ENCODE measurements around the gene GPR82.

GPR82 gene

DNA sequence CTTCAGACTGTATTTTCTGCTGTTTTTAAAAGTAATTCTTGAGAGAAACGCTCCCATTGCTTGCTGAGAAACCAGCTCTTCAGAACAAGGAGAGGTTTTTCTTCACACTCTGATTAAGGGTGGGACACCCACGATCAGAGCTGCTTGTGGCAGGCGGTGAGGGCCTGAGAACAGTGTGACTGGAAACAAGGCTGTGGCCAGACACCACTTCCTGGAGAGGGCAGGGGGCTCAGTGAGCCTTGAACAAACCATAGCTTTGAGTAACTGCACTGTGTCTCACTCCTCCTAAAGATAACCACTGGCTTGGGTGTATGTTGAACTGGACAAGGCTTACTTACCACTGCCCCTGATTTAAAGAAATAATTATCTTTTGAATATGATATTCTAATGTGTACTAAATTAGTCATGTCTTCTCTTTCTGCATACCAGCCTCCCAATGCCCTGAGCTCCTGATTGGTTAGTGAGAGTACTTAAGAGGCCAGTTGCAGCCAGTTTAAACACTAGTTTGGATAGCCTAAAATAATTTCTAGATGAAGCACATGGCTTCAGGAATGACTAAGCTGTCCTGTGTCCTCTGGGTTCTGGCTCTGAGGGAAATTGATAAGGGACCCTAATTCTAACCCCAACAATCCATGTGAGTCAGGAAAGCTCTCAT is 3.7 kb upstream of the GPR82 start:
- DNase-seq (ENCODE audit: extremely low read depth, low read depth), result no peak

DNA sequence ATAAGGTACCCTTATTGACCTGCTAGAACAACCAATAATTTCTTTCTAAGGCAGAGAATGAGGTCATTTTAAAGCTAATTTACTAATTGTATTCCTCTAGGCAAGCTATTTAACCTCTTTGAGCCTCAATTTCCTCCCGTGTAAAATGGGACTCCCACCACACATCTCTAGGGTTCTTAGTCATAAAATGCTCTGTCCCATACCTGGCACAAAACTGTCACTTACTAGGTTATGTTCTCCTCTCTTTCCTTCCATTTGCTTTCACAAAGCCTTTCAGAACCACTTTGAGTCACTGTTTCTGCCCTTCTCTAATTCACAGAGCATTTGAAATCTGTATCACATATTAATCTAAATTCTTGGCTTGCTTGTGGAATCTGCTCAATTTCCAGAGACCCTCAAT is 2.4 kb upstream of the GPR82 start:
- TF ChIP-seq, protein P1, sequence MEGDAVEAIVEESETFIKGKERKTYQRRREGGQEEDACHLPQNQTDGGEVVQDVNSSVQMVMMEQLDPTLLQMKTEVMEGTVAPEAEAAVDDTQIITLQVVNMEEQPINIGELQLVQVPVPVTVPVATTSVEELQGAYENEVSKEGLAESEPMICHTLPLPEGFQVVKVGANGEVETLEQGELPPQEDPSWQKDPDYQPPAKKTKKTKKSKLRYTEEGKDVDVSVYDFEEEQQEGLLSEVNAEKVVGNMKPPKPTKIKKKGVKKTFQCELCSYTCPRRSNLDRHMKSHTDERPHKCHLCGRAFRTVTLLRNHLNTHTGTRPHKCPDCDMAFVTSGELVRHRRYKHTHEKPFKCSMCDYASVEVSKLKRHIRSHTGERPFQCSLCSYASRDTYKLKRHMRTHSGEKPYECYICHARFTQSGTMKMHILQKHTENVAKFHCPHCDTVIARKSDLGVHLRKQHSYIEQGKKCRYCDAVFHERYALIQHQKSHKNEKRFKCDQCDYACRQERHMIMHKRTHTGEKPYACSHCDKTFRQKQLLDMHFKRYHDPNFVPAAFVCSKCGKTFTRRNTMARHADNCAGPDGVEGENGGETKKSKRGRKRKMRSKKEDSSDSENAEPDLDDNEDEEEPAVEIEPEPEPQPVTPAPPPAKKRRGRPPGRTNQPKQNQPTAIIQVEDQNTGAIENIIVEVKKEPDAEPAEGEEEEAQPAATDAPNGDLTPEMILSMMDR (IDR thresholded peaks at IDR 0.05; ENCODE audit: low read depth, low read length), result no peak
- DNase-seq (ENCODE audit: extremely low read depth, low read depth), result no peak

More for the DNA sequence above, 3.7 kb upstream of the GPR82 start:
- TF ChIP-seq, protein P1 (IDR thresholded peaks at IDR 0.05; ENCODE audit: low read depth, low read length), result no peak

DNA sequence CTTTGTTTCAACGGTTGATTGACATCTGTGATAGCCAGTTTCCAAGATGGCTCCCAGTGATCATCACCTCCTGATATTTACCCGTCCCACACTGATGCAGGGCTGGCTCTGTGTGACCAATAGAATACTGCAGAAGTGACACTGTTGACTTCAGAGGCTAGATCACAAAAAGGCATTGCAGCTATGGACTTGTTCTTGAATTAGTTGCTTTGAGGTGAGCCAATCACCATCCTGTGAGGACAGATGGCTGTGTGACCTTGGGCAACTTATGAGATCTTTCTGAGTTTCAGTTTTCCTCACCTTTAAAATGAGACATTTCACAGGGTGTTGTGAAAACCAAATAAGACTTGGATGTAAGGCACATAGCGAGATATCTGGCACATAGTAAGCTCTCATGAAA is 1.8 kb upstream of the GPR82 start:
- no peak for DNase-seq (ENCODE audit: extremely low read depth, low read depth)

DNA sequence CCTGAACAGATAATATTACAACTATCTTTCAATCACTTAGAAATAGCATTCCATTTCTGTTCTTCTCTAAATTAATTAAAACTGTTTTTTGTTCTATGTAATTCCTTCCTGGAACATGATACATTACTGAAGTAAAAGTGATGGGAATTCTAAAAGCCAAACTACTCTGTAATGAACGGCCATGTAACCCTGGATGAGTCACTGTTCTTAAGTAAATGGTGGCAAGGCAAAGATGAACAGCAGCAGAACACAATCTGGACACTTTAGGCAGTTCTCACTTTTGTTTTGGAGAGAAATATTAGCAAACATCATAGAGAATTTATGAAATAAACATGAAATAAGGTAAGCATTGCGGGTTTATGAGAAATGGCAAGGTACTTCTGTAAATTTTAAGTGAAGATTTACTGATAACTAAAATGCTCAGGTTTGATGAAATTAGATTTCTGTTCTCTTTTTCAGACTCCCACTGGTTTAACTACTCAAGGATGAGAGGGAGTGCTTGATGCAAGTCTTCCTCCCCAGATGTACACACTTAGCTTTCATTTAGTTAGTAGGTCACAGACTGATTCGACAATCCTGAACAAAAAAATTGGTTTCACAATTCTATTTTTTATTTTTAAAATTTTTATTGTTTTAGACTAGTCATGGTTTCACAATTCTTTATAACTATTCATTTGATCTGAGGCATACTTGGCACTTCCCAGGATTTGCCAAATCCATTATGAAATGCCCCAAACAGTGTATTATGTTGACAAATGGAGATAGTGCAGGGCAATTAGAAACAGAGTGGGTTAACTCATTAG is 964 bp upstream of the GPR82 start:
- TF ChIP-seq, protein P1 (IDR thresholded peaks at IDR 0.05; ENCODE audit: low read depth, low read length), result no peak
- DNase-seq (ENCODE audit: extremely low read depth, low read depth), result no peak

More for the DNA sequence above, 1.8 kb upstream of the GPR82 start:
- TF ChIP-seq, protein P1 (IDR thresholded peaks at IDR 0.05; ENCODE audit: low read depth, low read length), result no peak

DNA sequence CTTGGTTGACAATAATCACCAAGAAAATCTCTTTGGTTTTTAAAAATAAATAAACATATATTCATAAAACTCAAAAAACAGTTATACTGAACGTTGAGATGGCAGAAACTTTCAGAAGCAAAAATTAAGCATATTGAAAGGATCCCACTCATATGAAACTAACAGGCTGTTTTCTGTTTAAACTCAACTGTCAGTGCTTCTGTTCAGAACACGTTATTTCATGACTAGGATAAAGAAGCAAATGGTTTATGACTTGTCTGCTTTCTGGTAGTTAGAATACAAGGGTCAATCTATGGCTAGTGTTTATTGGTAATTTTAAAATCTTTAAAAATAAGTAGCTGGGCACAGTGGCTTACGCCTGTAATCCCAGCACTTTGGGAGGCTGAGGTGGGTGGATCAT is 4.1 kb downstream of the GPR82 start:
- TF ChIP-seq, protein P1 (IDR thresholded peaks at IDR 0.05; ENCODE audit: low read depth, low read length), result no peak
- DNase-seq (ENCODE audit: extremely low read depth, low read depth), result no peak

DNA sequence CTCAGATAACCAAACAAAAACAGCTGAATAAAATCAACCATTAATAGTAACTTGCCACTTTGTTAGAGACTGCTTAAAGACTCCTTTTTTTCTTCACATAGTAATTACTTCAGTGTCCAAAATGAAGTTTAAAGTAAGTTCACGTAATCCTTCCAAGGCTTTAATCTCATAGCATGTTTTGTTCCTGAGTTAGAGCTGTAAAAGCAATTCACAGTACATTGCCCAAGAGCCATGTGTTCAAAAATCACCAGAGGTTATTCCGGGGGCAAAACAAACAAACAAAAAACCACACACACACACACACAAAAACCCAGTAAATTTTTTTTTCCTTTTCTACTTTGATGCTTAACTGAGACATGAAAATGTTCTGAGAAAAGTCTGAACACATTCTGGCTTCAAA is 6.1 kb downstream of the GPR82 start:
- DNase-seq (ENCODE audit: extremely low read depth, low read depth), result no peak
- TF ChIP-seq, protein P1 (IDR thresholded peaks at IDR 0.05; ENCODE audit: low read depth, low read length), result no peak

DNA sequence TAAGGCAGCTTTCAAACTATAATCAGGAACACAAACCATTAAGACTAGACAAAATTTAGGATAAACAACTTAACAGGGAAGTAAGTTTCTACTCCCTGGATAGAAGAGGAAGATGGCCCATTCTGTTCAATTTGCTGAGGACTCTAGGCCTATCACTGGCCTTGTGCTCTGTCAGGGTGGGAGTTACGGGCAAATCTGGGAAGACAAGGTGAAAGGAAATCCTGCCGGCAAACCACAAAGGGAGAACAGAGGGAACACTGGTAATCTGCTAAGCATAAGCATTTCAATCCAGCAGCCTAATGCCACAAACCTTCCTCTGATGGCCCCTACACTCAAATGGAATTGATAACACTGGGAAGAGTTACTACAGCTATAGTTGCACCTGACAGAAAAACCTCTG is 8.3 kb downstream of the GPR82 start:
- no peak for DNase-seq (ENCODE audit: extremely low read depth, low read depth)
- TF ChIP-seq, protein P1 (IDR thresholded peaks at IDR 0.05; ENCODE audit: low read depth, low read length), result no peak
